ENCODE measurements around the gene UBALD2. TPM values are rescaled to one million over a fixed set of nuclear protein-coding genes. Genes with fewer than 3 reads are reported as not detected.

Gene UBALD2
- total and polyA plus RNA-seq, 2 donors (not counting 3 experiments of a cell fraction or from before 2014, with no cell fraction given) = 46.9 to 70.9 TPM

- TF ChIP-seq MAX (IDR thresholded peaks at IDR 0.05; ENCODE audit: insufficient read depth, insufficient read length) (no peak), EZH2 (IDR thresholded peaks at IDR 0.05; ENCODE audit: borderline replicate concordance, low read depth, low read length, severe bottlenecking) (no peak), POLR2AphosphoS5 (IDR thresholded peaks at IDR 0.05; ENCODE audit: insufficient read depth, low read depth, low read length) (no peak), GATA2 (IDR thresholded peaks at IDR 0.05; ENCODE audit: insufficient read depth, insufficient read length, low read depth, low read length) (no peak), POLR2A (IDR thresholded peaks at IDR 0.05; ENCODE audit: low read depth, low read length) (no peak), JUN (IDR thresholded peaks at IDR 0.05; ENCODE audit: borderline replicate concordance, insufficient read depth, insufficient read length, low read depth) (no peak), CTCF (IDR thresholded peaks at IDR 0.05; ENCODE audit: extremely low read depth in 1 of 2, insufficient read depth in 1 of 2, low read depth in 1 of 2, low read length in 2 of 2) (no peak), FOS (IDR thresholded peaks at IDR 0.05; ENCODE audit: borderline replicate concordance, insufficient read depth, low read length) (no peak), MYC (IDR thresholded peaks at IDR 0.05; ENCODE audit: low read depth, low read length) (no peak)
- Histone ChIP-seq H3K9me3 (replicated peaks; ENCODE audit: control insufficient read depth, insufficient read depth, low read length) (no peaks in the 10 kb centered on the region), H3K9ac (replicated peaks; ENCODE audit: extremely low read depth, insufficient read depth, low read length) (no peak overlapping the region), H3K9me1 (replicated peaks; ENCODE audit: control insufficient read depth, extremely low read depth, insufficient read depth, low read length) (no peaks in the 10 kb centered on the region), H3K27me3 (ENCODE audit: control insufficient read depth in 2 of 2, insufficient read depth in 2 of 2, low read length in 2 of 2) (no peaks in the 10 kb centered on the region), H3K27ac (ENCODE audit: insufficient read depth, low read depth, low read length) (no peak overlapping the region), H3K4me3 (replicated peaks in 1 of 3; ENCODE audit: insufficient read depth in 1 of 3, low read depth in 1 of 3, low read length in 3 of 3) (no peak overlapping the region), H3K4me1 (ENCODE audit: control insufficient read depth, extremely low read depth, insufficient read depth, low read length) (no peaks in the 10 kb centered on the region), H4K20me1 (replicated peaks; ENCODE audit: control insufficient read depth, extremely low read depth, insufficient read depth, low read length) (no peaks in the 10 kb centered on the region), H2AFZ (ENCODE audit: low read depth, low read length) (no peak overlapping the region), H3K36me3 (ENCODE audit: control insufficient read depth in 2 of 2, extremely low read depth in 1 of 2, insufficient read depth in 2 of 2, low read length in 2 of 2) (peaks cover 0 to 2% of the 10 kb centered on the region in 2 experiments), H3K4me2 (ENCODE audit: insufficient read depth, low read length) (no peak overlapping the region), H3K79me2 (ENCODE audit: control insufficient read depth, insufficient read depth, low read length) (no peaks in the 10 kb centered on the region)
- intact Hi-C loops (cut with micrococcal nuclease) = loop anchor here (5.0 to 10.0 kb wide), 2 partner anchors 244 to 262 kb away; no protein-coding TSS in a partner anchor
- dilution Hi-C loops (cut with MboI; ENCODE audit: extremely low pct_ligation_motif_present, low sequenced_read_pairs) = no loop called here
- FAIRE-seq (no peak), DNase-seq (ENCODE audit: low read depth, low spot score) (no peak)
- CTCF ChIA-PET = interaction anchor here (14.1 kb wide), 1 partner anchor 155 kb away, joined by 320 read pairs; no protein-coding TSS in a partner anchor
- BruUV-seq (replicated peaks) = no TSS peak
- POLR2A ChIA-PET = no interaction called here
These were observed 11.5 kb downstream of the UBALD2 start for GRCh38 chr17:76276461-76277299.

Data from endothelial cell of umbilical vein (primary cell).